ENCODE results near the gene FRMD4A.

- TF ChIP-seq, protein P1, sequence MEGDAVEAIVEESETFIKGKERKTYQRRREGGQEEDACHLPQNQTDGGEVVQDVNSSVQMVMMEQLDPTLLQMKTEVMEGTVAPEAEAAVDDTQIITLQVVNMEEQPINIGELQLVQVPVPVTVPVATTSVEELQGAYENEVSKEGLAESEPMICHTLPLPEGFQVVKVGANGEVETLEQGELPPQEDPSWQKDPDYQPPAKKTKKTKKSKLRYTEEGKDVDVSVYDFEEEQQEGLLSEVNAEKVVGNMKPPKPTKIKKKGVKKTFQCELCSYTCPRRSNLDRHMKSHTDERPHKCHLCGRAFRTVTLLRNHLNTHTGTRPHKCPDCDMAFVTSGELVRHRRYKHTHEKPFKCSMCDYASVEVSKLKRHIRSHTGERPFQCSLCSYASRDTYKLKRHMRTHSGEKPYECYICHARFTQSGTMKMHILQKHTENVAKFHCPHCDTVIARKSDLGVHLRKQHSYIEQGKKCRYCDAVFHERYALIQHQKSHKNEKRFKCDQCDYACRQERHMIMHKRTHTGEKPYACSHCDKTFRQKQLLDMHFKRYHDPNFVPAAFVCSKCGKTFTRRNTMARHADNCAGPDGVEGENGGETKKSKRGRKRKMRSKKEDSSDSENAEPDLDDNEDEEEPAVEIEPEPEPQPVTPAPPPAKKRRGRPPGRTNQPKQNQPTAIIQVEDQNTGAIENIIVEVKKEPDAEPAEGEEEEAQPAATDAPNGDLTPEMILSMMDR (IDR thresholded peaks at IDR 0.05 in 4 of 5, conservative IDR thresholded peaks at IDR 0.05 in 1 of 5): no peak
- no peak for TF ChIP-seq POLR2A (IDR thresholded peaks at IDR 0.05)
Measured at GRCh38 chr10:13970957-13971353, 359.8 kb downstream of the FRMD4A start.
